HEK293 (cell line): ENCODE data around the gene TM4SF1.

Source experiments
- CTCF ChIA-PET: fragments of 350-600 bp; formaldehyde crosslinking; extraction: SDS; loops from one replicate; lab custom pipeline; 2021; ENCODE audit warnings: antibody characterized with exemption; lab: Yijun Ruan, JAX
- POLR2A ChIA-PET: fragments of 300-600 bp; formaldehyde crosslinking; extraction: SDS; loops from one replicate; lab custom pipeline; 2020; ENCODE audit warnings: antibody characterized with exemption, inconsistent platforms; lab: Yijun Ruan, JAX
- H3K27ac ChIP-seq: fragments of 200-500 bp; sonication (Bioruptor generic); 2 replicates; pipeline ENCODE4 v1.5.1; 2014; ENCODE audit warnings: low read depth, low read length, control low read depth, inconsistent platforms; ENCODE audit errors: extremely low read depth
- H3K36me3 ChIP-seq, 2 experiments: fragments of 200-500 bp in 1 of 2; sonication (Bioruptor generic) in 1 of 2; 1 replicate in 1 of 2; 2 replicates in 1 of 2; pipeline ENCODE4 v1.5.1; 2014 to 2017; ENCODE audit warnings: inconsistent platforms in 2 of 2, low read length in 2 of 2; ENCODE audit not compliant: control insufficient read depth in 2 of 2, insufficient read depth in 1 of 2
- H3K4me1 ChIP-seq: fragments of 200-500 bp; sonication (Bioruptor generic); 2 replicates; pipeline ENCODE4 v1.5.1; 2014; ENCODE audit warnings: mild to moderate bottlenecking, low read length, inconsistent platforms; ENCODE audit not compliant: control insufficient read depth, insufficient read depth
- H3K4me3 ChIP-seq: 2 replicates; pipeline ENCODE4 v1.5.1; 2011; ENCODE audit warnings: low read depth, mild to moderate bottlenecking, control low read depth, low read length, moderate library complexity
- H3K9me3 ChIP-seq: fragments of 200-500 bp; sonication (Bioruptor generic); 2 replicates; pipeline ENCODE4 v1.5.1; 2014; ENCODE audit warnings: low read depth, low read length, inconsistent platforms; ENCODE audit not compliant: control insufficient read depth, insufficient read depth
- HOXC10 ChIP-seq: sonication (generic); formaldehyde crosslinking; IDR thresholded peaks from 2 replicates; pipeline ENCODE4 v1.8.1; 2023; ENCODE audit warnings: mild to moderate bottlenecking, missing genetic modification reagents
- SETDB1 ChIP-seq: IDR thresholded peaks from one replicate; pipeline ENCODE4 v1.6.1; 2017; ENCODE audit warnings: mild to moderate bottlenecking, low read length, moderate library complexity, mixed read lengths; ENCODE audit not compliant: insufficient read length
- SP3 ChIP-seq: fragments of 450-650 bp; formaldehyde crosslinking; IDR thresholded peaks from 2 replicates; pipeline ENCODE4 v1.5.1; 2016; ENCODE audit warnings: missing biosample characterization, missing genetic modification characterization
- SP7 ChIP-seq: fragments of 450-650 bp; formaldehyde crosslinking; IDR thresholded peaks from 2 replicates; pipeline ENCODE4 v1.5.1; 2016; ENCODE audit warnings: missing biosample characterization, missing genetic modification characterization
- ZBTB21 ChIP-seq: fragments of 450-650 bp; formaldehyde crosslinking; IDR thresholded peaks from 2 replicates; pipeline ENCODE4 v1.5.1; 2017; ENCODE audit warnings: missing biosample characterization, missing genetic modification characterization
- ZFHX2 ChIP-seq: fragments of 450-650 bp; formaldehyde crosslinking; conservative IDR thresholded peaks from 2 replicates; pipeline ENCODE4 v1.5.1; 2016; ENCODE audit warnings: missing biosample characterization, missing genetic modification characterization
- ZNF133 ChIP-seq: fragments of 450-650 bp; formaldehyde crosslinking; IDR thresholded peaks from 2 replicates; pipeline ENCODE4 v1.5.1; 2016; ENCODE audit warnings: missing biosample characterization, missing genetic modification characterization
- ZNF266 ChIP-seq: fragments of 450-650 bp; formaldehyde crosslinking; IDR thresholded peaks from 2 replicates; pipeline ENCODE4 v1.5.1; 2016; ENCODE audit warnings: missing biosample characterization, missing genetic modification characterization, low read depth
- ZNF426 ChIP-seq: fragments of 450-650 bp; formaldehyde crosslinking; IDR thresholded peaks from 2 replicates; pipeline ENCODE4 v1.5.1; 2017; ENCODE audit warnings: missing biosample characterization, missing genetic modification characterization, mild to moderate bottlenecking, inconsistent platforms, moderate library complexity
- ZNF510 ChIP-seq: fragments of 450-650 bp; formaldehyde crosslinking; IDR thresholded peaks from 2 replicates; pipeline ENCODE4 v1.5.1; 2018; ENCODE audit warnings: mild to moderate bottlenecking, missing genetic modification characterization, missing biosample characterization; ENCODE audit not compliant: insufficient replicate concordance
- ZNF561 ChIP-seq: fragments of 450-650 bp; IDR thresholded peaks from 2 replicates; pipeline ENCODE4 v1.5.1; 2018; ENCODE audit warnings: missing biosample characterization, missing genetic modification characterization, borderline replicate concordance
- ZNF621 ChIP-seq: fragments of 450-650 bp; formaldehyde crosslinking; IDR thresholded peaks from 2 replicates; pipeline ENCODE4 v1.5.1; 2017; ENCODE audit warnings: missing biosample characterization, missing genetic modification characterization
- ZNF76 ChIP-seq: fragments of 450-650 bp; formaldehyde crosslinking; IDR thresholded peaks from 2 replicates; pipeline ENCODE4; 2016; ENCODE audit warnings: low read depth, missing biosample characterization, missing genetic modification characterization, borderline replicate concordance
- ZNF768 ChIP-seq: fragments of 450-650 bp; formaldehyde crosslinking; IDR thresholded peaks from 2 replicates; pipeline ENCODE4 v1.5.1; 2018; ENCODE audit warnings: missing biosample characterization, mild to moderate bottlenecking, missing genetic modification characterization
- ZNF843 ChIP-seq: fragments of 450-650 bp; formaldehyde crosslinking; IDR thresholded peaks from 2 replicates; pipeline ENCODE4 v1.5.1; 2016; ENCODE audit warnings: missing biosample characterization, missing genetic modification characterization
- ZXDB ChIP-seq: fragments of 450-650 bp; formaldehyde crosslinking; IDR thresholded peaks from 2 replicates; pipeline ENCODE4 v1.5.1; 2016; ENCODE audit warnings: missing biosample characterization, missing genetic modification characterization
- TF ChIP-seq, protein P1 (sequence below): fragments of 450-650 bp; formaldehyde crosslinking; IDR thresholded peaks from 2 replicates; pipeline ENCODE4 v1.5.1; 2016; ENCODE audit warnings: missing biosample characterization, missing genetic modification characterization
- TF ChIP-seq, protein P2 (sequence below): fragments of 450-650 bp; formaldehyde crosslinking; conservative IDR thresholded peaks from 2 replicates; pipeline ENCODE4 v1.5.1; 2016; ENCODE audit warnings: low read depth, missing biosample characterization, missing genetic modification characterization

Gene TM4SF1

DNA sequence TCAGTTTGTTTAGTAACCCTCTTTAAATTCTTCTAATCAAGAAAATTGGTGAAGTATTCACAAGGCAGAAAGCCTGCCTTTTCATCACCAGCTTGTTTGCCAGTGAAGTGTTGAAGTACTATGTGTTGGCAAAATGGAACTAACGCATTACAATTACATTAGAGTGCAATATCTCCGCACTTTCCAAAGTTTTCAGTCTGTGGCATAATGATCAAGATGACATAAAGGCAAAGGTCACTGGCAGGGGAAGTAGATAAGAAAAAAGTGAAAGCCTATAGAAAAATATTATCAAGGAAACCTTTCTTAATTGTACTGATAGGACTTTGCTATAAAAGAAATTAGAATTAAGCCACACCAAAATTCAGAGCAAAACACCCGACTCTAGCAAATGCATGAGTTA is 25.0 kb upstream of the TM4SF1 start:
- Histone ChIP-seq H3K4me1 (0 out of 2 replicates have a peak, but pooled peaks cover 2% of the 10 kb centered on the region), H3K4me3 (no peak overlapping the region), H3K9me3 (no peaks in the 10 kb centered on the region), H3K36me3 (no peaks in the 10 kb centered on the region), H3K27ac (no peak overlapping the region)
- ChIA-PET CTCF (interaction anchor here (0.5 to 0.8 kb wide), 3 partner anchors 15 to 69 kb away, joined by 3 read pairs; partner anchors contain the start of gene TM4SF18), POLR2A (no interaction called here)
- TF ChIP-seq SP3 (tag by site-specific recombination), result no peak
- no peak for TF ChIP-seq ZNF768
- TF ChIP-seq ZNF843 (tag by site-specific recombination), result no peak
- TF ChIP-seq SP7 (tag by site-specific recombination), result no peak
- no peak for TF ChIP-seq ZFHX2 (tag by site-specific recombination)
- TF ChIP-seq ZNF426, result no peak
- TF ChIP-seq ZNF76 (tag by site-specific recombination), result no peak
- TF ChIP-seq, protein P1, sequence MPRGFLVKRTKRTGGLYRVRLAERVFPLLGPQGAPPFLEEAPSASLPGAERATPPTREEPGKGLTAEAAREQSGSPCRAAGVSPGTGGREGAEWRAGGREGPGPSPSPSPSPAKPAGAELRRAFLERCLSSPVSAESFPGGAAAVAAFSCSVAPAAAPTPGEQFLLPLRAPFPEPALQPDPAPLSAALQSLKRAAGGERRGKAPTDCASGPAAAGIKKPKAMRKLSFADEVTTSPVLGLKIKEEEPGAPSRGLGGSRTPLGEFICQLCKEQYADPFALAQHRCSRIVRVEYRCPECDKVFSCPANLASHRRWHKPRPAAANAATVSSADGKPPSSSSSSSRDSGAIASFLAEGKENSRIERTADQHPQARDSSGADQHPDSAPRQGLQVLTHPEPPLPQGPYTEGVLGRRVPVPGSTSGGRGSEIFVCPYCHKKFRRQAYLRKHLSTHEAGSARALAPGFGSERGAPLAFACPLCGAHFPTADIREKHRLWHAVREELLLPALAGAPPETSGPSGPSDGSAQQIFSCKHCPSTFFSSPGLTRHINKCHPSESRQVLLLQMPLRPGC (tag by site-specific recombination), result no peak

- POLR2A ChIA-PET, result no interaction called here
- CTCF ChIA-PET, result interaction anchor here (0.5 to 0.8 kb wide), 3 partner anchors 14 to 68 kb away, joined by 3 read pairs; partner anchors contain the start of gene TM4SF18
- no peak overlapping the region for H3K27ac ChIP-seq
These were observed 24.5 kb upstream of the TM4SF1 start for GRCh38 chr3:149401926-149402310.

GRCh38 chr3:149401212-149401925 is 23.9 kb upstream of the TM4SF1 start:
- TF ChIP-seq ZNF510 (tag by site-specific recombination), result no peak
- TF ChIP-seq SETDB1, result peak; percentile 35
- TF ChIP-seq ZXDB (tag by site-specific recombination), result 0 out of 2 replicates have a peak, but pooled peaks have one; percentile 40
- no peak for TF ChIP-seq ZNF621 (tag by site-specific recombination)
- CTCF ChIA-PET, result interaction anchor here (0.8 kb wide), 1 partner anchor 16 kb away, joined by 3 read pairs; no protein-coding TSS in a partner anchor
- H3K36me3 ChIP-seq, result no peaks in the 10 kb centered on the region
- no peaks in the 10 kb centered on the region for H3K9me3 ChIP-seq
- H3K4me1 ChIP-seq, result 0 out of 2 replicates have a peak, but pooled peaks cover 2% of the 10 kb centered on the region
- POLR2A ChIA-PET, result no interaction called here
- no peak overlapping the region for H3K27ac ChIP-seq
- no peak overlapping the region for H3K4me3 ChIP-seq

More at GRCh38 chr3:149401926-149402310, 24.5 kb upstream of the TM4SF1 start:
- TF ChIP-seq ZNF133 (tag by site-specific recombination) (no peak), ZBTB21 (tag by site-specific recombination) (no peak), HOXC10 (CRISPR knock-in tag) (no peak), ZNF561 (no peak), SETDB1 (peak; percentile 43), ZNF266 (tag by site-specific recombination) (no peak)
- TF ChIP-seq, protein P2, sequence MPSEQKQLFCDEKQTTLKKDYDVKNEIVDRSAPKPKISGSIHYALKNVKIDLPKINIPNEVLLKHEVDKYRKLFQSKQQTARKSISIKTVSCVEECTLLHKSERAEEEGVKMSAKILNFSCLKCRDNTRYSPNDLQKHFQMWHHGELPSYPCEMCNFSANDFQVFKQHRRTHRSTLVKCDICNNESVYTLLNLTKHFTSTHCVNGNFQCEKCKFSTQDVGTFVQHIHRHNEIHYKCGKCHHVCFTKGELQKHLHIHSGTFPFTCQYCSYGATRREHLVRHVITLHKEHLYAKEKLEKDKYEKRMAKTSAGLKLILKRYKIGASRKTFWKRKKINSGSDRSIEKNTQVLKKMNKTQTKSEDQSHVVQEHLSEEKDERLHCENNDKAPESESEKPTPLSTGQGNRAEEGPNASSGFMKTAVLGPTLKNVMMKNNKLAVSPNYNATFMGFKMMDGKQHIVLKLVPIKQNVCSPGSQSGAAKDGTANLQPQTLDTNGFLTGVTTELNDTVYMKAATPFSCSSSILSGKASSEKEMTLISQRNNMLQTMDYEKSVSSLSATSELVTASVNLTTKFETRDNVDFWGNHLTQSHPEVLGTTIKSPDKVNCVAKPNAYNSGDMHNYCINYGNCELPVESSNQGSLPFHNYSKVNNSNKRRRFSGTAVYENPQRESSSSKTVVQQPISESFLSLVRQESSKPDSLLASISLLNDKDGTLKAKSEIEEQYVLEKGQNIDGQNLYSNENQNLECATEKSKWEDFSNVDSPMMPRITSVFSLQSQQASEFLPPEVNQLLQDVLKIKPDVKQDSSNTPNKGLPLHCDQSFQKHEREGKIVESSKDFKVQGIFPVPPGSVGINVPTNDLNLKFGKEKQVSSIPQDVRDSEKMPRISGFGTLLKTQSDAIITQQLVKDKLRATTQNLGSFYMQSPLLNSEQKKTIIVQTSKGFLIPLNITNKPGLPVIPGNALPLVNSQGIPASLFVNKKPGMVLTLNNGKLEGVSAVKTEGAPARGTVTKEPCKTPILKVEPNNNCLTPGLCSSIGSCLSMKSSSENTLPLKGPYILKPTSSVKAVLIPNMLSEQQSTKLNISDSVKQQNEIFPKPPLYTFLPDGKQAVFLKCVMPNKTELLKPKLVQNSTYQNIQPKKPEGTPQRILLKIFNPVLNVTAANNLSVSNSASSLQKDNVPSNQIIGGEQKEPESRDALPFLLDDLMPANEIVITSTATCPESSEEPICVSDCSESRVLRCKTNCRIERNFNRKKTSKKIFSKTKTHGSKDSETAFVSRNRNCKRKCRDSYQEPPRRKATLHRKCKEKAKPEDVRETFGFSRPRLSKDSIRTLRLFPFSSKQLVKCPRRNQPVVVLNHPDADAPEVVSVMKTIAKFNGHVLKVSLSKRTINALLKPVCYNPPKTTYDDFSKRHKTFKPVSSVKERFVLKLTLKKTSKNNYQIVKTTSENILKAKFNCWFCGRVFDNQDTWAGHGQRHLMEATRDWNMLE (tag by site-specific recombination), result no peak
- H3K4me3 ChIP-seq, result no peak overlapping the region
- no peaks in the 10 kb centered on the region for H3K36me3 ChIP-seq
- no peaks in the 10 kb centered on the region for H3K9me3 ChIP-seq
- H3K4me1 ChIP-seq, result 0 out of 2 replicates have a peak, but pooled peaks cover 2% of the 10 kb centered on the region
